Right atrium auricular region (tissue), 2 donors: ENCODE data around the gene CDCA7L. TPM values are rescaled to one million over a fixed set of nuclear protein-coding genes. Genes with fewer than 3 reads are reported as not detected.
A peak's percentile ranks its signal among the peaks of the same experiment; 100 is the strongest.

Experiments used
- DNase-seq: peaks from one replicate; pipeline ENCODE4 v3.0.0-alpha.2; 2019; ENCODE audit warnings: low spot score
- H3K27ac ChIP-seq, 2 donors: fragments of 200-600 bp; sonication (generic); 1 replicate in 1 of 2; 2 replicates in 1 of 2; pipeline ENCODE4 v1.5.1; 2016 to 2019
- H3K27me3 ChIP-seq, 2 donors: fragments of 200-600 bp; sonication (generic); one replicate each; pipeline versions ENCODE4 v1.5.1 to v1.6.0; 2017 to 2019
- H3K36me3 ChIP-seq: fragments of 200-600 bp; sonication (generic); one replicate; pipeline ENCODE4 v1.5.1; 2016
- H3K4me1 ChIP-seq, 2 donors: fragments of 200-600 bp; sonication (generic); one replicate each; pipeline versions ENCODE4 v1.5.1 to v1.6.0; 2017 to 2019
- H3K4me3 ChIP-seq, 2 donors: fragments of 200-600 bp; sonication (generic); 1 replicate in 1 of 2; 2 replicates in 1 of 2; pipeline ENCODE4 v1.5.1; 2017 to 2019; ENCODE audit warnings: mild to moderate bottlenecking in 1 of 2, moderate library complexity in 1 of 2
- H3K9me3 ChIP-seq, 2 donors: fragments of 200-600 bp; sonication (generic); one replicate each; pipeline ENCODE4 v1.5.1; 2019
- CTCF ChIP-seq, 2 donors: fragments of 200-600 bp; sonication (generic); IDR thresholded peaks; one replicate each; pipeline ENCODE4 v1.5.1; 2019; ENCODE audit warnings: antibody characterized with exemption in 2 of 2
- total RNA-seq, 2 donors: library from RNA; depleted of rRNA; stranded (reverse); fragments of >200 nt; gene quantifications; one replicate each; pipeline ENCODE4 v1.1.0, GENCODE V29; 2016

CDCA7L gene
- total RNA-seq, 2 donors from 2014 or later: 32.4 to 48.9 TPM

GRCh38 chr7:21943436-21943835, 2.3 kb downstream of the CDCA7L start:
- Histone ChIP-seq H3K9me3 (no peaks in the 10 kb centered on the region), H3K27me3 (no peaks in the 10 kb centered on the region), H3K4me1 (peaks cover 0 to 59% of the 10 kb centered on the region in 2 donors), H3K36me3 (no peaks in the 10 kb centered on the region), H3K27ac (peak overlapping the region; percentile 88), H3K4me3 (no peak overlapping the region)
- no peak for TF ChIP-seq CTCF (IDR thresholded peaks at IDR 0.05)
- no peak for DNase-seq

GRCh38 chr7:21942955-21943354, 2.7 kb downstream of the CDCA7L start:
- no peak overlapping the region for H3K4me3 ChIP-seq
- H3K36me3 ChIP-seq: no peaks in the 10 kb centered on the region
- H3K9me3 ChIP-seq: no peaks in the 10 kb centered on the region
- TF ChIP-seq CTCF (IDR thresholded peaks at IDR 0.05): no peak
- H3K4me1 ChIP-seq: peaks cover 0 to 59% of the 10 kb centered on the region in 2 donors
- peak overlapping the region; percentile 88 for H3K27ac ChIP-seq
- no peaks in the 10 kb centered on the region for H3K27me3 ChIP-seq
- DNase-seq: no peak

- Histone ChIP-seq H3K4me1 (peaks cover 0 to 59% of the 10 kb centered on the region in 2 donors), H3K4me3 (no peak overlapping the region), H3K27ac (peak overlapping the region; percentile 88)
Measured at GRCh38 chr7:21941611-21942141, 4.0 kb downstream of the CDCA7L start.

GRCh38 chr7:21939858-21940372, 5.8 kb downstream of the CDCA7L start:
- H3K4me1 ChIP-seq: peaks cover 0 to 55% of the 10 kb centered on the region in 2 donors
- H3K27me3 ChIP-seq: no peaks in the 10 kb centered on the region
- no peak for DNase-seq
- no peak for TF ChIP-seq CTCF (IDR thresholded peaks at IDR 0.05)
- H3K27ac ChIP-seq: peak overlapping the region; percentile 66 to 88
- no peaks in the 10 kb centered on the region for H3K36me3 ChIP-seq
- no peak overlapping the region for H3K4me3 ChIP-seq
- no peaks in the 10 kb centered on the region for H3K9me3 ChIP-seq

More at GRCh38 chr7:21941611-21942141, 4.0 kb downstream of the CDCA7L start:
- H3K36me3 ChIP-seq: no peaks in the 10 kb centered on the region
- DNase-seq: no peak
- no peaks in the 10 kb centered on the region for H3K9me3 ChIP-seq
- no peaks in the 10 kb centered on the region for H3K27me3 ChIP-seq
- no peak for TF ChIP-seq CTCF (IDR thresholded peaks at IDR 0.05)

- no peak for DNase-seq
- no peak for TF ChIP-seq CTCF (IDR thresholded peaks at IDR 0.05)
- Histone ChIP-seq H3K27ac (peak overlapping the region; percentile 66 to 88), H3K9me3 (no peaks in the 10 kb centered on the region), H3K27me3 (no peaks in the 10 kb centered on the region), H3K4me1 (peaks cover 0 to 55% of the 10 kb centered on the region in 2 donors), H3K36me3 (no peaks in the 10 kb centered on the region), H3K4me3 (no peak overlapping the region)
Measured at GRCh38 chr7:21939136-21939857, 6.4 kb downstream of the CDCA7L start.
